Fibroblast of upper back skin (primary cell): ENCODE data around the gene EFNA2.
"Not testable (repeated sequence)": the region's sequence is repeated elsewhere in the genome, so short reads cannot be mapped to it uniquely, and the experiment has no call there.

Experiments
- DNase-seq: peaks from one replicate; pipeline ENCODE4 v3.0.0-alpha.2; 2013

Gene EFNA2

DNA sequence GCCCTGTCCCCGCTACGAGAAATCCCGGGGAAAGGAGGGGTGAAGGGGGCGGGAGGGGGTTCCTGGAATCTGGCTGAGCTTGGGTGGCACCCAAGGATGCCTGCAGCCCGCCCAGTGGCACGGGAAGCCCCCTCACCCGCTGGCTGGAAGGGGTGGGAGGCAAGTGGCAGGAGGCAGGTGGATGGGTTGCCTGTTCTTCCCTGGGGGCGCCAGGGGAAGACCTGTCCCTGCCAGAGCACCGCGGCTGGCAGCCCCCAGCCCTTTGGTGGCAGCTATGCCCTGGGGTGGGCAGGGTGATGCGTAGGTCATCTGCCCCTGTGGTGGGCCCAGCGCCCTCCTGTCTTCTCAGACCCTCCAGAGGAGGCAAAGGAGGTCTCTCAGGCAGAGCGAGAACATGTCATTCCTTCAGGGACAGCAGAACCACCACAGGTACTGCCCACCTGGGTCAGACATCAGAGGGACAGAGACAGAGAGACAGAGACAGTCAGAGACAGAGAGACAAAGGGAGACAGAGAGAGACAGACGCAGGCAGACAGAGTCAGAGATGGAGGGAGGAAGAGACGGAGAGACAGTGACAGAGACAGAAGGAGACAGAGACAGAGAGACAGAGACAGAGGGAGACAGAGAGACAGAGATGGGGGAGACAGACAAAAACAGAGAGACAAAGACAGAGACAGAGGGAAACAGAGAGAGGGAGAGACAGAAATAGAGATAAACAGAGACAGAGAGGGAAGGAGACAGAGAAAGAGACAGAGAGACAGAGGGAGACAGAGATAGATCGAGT is 36.7 kb downstream of the EFNA2 start:
- no peak for DNase-seq

- DNase-seq = no peak
Measured at GRCh38 chr19:1324249-1324805, 38.7 kb downstream of the EFNA2 start.

DNA sequence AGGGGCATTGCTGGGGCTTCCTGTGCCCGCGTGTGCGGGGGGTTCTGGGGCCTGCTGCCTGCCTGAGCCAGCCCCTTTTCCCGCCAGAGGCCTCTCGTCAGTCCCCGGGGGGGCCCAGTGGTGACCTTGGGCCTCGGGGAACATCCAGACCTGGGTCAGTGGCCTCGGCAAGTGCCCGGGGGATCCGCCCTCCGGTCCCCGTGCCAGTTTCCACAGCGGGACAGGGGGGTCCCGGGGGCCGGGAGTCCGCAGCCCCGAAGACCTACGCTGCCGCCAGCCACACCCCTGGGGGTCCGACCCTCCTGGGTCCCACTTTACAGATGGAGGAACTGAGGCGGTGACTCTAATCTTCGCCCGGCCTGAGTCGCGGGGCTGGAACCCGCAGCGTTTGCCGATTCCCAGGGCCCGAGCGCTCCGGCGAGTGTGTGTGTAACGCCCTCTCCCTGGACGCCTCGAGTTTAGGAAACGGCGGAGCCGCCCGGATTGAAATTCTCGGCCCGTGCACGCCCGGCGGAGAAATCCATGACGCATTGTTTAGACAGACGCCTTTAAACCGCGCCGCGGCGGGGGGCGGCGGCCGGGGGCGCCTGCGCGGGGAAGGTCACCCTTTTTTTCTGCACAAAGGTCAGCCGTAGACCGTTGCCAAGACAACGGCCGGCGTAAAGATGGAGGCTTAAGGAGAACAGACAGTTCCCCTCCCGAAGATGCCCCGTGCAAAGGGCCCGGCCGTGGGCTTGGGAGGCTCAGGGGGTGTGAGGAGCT is 39.3 kb downstream of the EFNA2 start:
- DNase-seq = peak; percentile 79

GRCh38 chr19:1325568-1326294 is 40.1 kb downstream of the EFNA2 start:
- no peak for DNase-seq

GRCh38 chr19:1327125-1327524 is 41.5 kb downstream of the EFNA2 start:
- no peak for DNase-seq

DNA sequence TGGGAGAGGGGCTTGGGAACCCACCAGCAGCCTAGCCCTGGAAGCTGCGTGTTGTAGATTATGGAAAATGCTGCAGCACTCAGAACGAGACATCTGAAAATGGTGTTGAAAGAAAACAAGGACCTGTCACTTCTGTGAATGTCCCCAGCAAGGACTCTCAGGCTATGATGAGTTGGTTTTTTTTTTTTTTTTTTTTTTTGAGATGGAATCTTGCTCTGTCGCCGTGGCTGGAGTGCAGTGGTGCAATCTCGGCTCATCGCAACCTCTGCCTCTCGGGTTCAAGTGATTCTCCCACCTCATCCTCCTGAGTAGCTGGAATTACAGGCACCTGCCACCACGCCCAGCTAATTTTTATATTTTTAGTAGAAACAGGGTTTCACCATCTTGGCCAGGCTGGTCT is 46.5 kb downstream of the EFNA2 start:
- DNase-seq = not testable (repeated sequence)

GRCh38 chr19:1336079-1336684 is 50.5 kb downstream of the EFNA2 start:
- DNase-seq = no peak

DNA sequence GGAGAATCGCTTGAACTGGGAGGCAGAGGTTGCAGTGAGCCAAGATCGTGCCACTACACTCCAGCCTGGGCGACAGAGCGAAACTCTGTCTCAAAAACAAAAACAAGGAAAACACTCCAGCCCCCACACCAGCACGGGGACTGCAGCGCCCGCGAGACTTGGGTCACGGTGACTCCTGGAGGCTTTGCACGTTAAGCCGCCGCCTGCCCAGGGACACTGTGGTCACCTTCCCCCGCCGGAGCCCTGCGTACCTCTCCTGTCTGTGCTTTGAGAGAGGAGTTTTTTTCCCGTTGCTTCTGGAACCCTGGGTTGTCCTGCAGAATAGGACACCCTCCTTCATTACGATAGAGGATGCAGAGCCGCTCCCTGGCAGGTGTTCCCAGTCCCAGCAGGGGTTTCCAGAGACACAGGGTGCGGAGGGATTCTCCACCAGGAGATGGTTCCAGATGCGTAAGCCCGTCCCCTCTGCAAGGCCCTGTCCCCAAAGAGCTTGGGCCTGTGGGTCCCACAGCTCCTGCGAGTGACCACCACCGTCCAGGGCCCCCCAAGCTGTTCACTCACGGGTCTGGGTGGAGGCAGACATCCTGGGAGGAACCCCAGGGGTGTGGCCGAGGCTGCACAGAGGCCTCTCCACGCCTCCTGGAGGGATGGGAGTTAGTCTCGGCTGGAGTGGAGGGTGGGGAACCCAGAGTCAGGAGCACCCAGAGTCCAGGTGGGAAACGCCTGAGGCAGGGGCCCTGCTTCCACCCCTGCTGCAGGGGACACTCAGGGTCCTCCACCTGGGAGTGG is 55.2 kb downstream of the EFNA2 start:
- no peak for DNase-seq

DNA sequence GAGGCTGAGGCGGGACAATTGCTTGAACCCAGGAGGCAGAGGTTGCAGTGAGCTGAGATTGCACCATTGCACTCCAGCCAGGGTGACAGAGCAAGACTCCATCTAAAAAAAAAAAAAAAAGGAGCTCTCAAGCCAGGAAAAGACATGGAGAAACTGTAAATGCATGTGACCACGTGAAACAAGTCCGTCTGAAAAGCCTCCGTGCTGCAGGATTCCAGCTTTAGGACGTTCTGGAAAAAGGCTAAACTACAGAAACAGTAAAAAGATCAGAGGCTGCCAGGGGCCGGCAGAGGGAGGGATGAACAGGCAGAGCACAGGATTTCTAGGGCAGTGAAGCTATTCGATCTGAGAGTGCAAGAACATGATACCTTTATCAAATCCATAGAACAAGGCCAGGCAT is 57.4 kb downstream of the EFNA2 start:
- DNase-seq = no peak

GRCh38 chr19:1349211-1349610 is 63.5 kb downstream of the EFNA2 start:
- DNase-seq = no peak

DNA sequence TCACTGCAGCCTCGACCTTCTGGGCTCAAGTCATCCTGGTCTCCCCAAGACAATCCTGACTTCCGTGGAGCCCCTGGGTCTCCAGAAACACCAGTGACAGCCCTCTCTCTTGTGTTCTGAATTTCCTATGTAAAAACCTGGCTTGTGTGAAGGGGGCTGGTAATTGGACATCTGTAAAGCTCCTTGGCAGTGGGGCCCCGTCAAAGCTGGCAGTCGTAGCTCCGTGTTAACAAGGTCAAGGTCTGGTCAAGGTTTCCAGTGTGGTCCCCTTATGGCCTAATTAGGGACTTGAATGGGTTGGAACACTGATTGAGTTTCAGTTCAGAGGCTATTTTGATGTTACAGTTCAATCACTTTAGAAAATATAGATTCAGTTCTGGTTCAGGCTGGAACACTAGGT is 65.2 kb downstream of the EFNA2 start:
- no peak for DNase-seq
